Neural cell (in vitro differentiated cells): ENCODE data around the gene ANO9. TPM values are rescaled to one million over a fixed set of nuclear protein-coding genes. Genes with fewer than 3 reads are reported as not detected.

Experiments used
- H2AFZ ChIP-seq: fragments of 200-600, 300-800 bp; sonication (generic), shearing (Covaris generic); 2 replicates; pipeline ENCODE4 v1.6.0; 2014; ENCODE audit warnings: low read depth, mild to moderate bottlenecking, antibody characterized with exemption, low read length, moderate library complexity
- H3F3A ChIP-seq: fragments of 200-600 bp; shearing (Covaris generic); 2 replicates; pipeline ENCODE4 v1.6.1; 2016; ENCODE audit warnings: mild to moderate bottlenecking, moderate library complexity, mixed read lengths, antibody characterized with exemption, low read length; ENCODE audit not compliant: insufficient read depth, poor library complexity, severe bottlenecking
- H3K27ac ChIP-seq: fragments of 200-600, 300-800 bp; sonication (generic), shearing (Covaris generic); 2 replicates; pipeline ENCODE4 v1.5.1; 2014; ENCODE audit warnings: mild to moderate bottlenecking, low read length, moderate library complexity
- H3K27me3 ChIP-seq: fragments of 300-800, 200-600 bp; sonication (generic), shearing (Covaris generic); 2 replicates; pipeline ENCODE4 v1.6.0; 2014; ENCODE audit warnings: mild to moderate bottlenecking, low read depth, low read length, moderate library complexity; ENCODE audit not compliant: insufficient read depth
- H3K36me3 ChIP-seq: fragments of 300-800, 200-600 bp; sonication (generic), shearing (Covaris generic); 2 replicates; pipeline ENCODE4 v1.5.1; 2014; ENCODE audit warnings: mild to moderate bottlenecking, antibody characterized with exemption, low read length, moderate library complexity; ENCODE audit not compliant: insufficient read depth
- H3K4me2 ChIP-seq: fragments of 300-800, 200-600 bp; sonication (generic), shearing (Covaris generic); 2 replicates; pipeline ENCODE4 v1.6.0; 2014; ENCODE audit warnings: mild to moderate bottlenecking, low read length
- H3K4me3 ChIP-seq: fragments of 300-800, 200-600 bp; sonication (generic), shearing (Covaris generic); 2 replicates; pipeline ENCODE4 v1.5.1; 2014; ENCODE audit warnings: mild to moderate bottlenecking, low read length, moderate library complexity
- H3K79me2 ChIP-seq: fragments of 200-600 bp; shearing (Covaris generic); replicated peaks from 2 replicates; pipeline ENCODE4 v1.6.0; 2014; ENCODE audit warnings: mild to moderate bottlenecking, low read length, moderate library complexity; ENCODE audit not compliant: insufficient read depth
- H3K9ac ChIP-seq: fragments of 300-800, 200-600 bp; sonication (generic), shearing (Covaris generic); 2 replicates; pipeline ENCODE4 v1.6.1; 2016; ENCODE audit warnings: mild to moderate bottlenecking, low read length, mixed read lengths
- H3K9me2 ChIP-seq: fragments of 200-600 bp; shearing (Covaris generic); 2 replicates; pipeline ENCODE4 v1.6.1; 2016; ENCODE audit warnings: mild to moderate bottlenecking, low read length, mixed read lengths; ENCODE audit not compliant: insufficient read depth
- H3K9me3 ChIP-seq: fragments of 200-600, 300-800 bp; sonication (generic), shearing (Covaris generic); 2 replicates; pipeline ENCODE4 v1.6.1; 2016; ENCODE audit warnings: mild to moderate bottlenecking, mixed run types, low read length, moderate library complexity, mixed read lengths
- H4K20me1 ChIP-seq: fragments of 200-600 bp; shearing (Covaris generic); 2 replicates; pipeline ENCODE4 v1.6.1; 2016; ENCODE audit warnings: mild to moderate bottlenecking, mixed run types; ENCODE audit not compliant: insufficient read depth
- EP300 ChIP-seq: fragments of 450-650 bp; conservative IDR thresholded peaks from 2 replicates; pipeline ENCODE4 v1.6.1; 2014; ENCODE audit warnings: antibody characterized with exemption, mild to moderate bottlenecking, moderate library complexity; ENCODE audit not compliant: poor library complexity, severe bottlenecking
- EZH2 ChIP-seq: fragments of 200-600, 300-800 bp; shearing (Covaris generic), sonication (generic); IDR thresholded peaks from 2 replicates; pipeline ENCODE4 v1.6.1; 2014; ENCODE audit warnings: antibody characterized with exemption, low read length, borderline replicate concordance, mild to moderate bottlenecking; ENCODE audit not compliant: insufficient read depth, poor library complexity, severe bottlenecking
- MXI1 ChIP-seq: fragments of 450-650 bp; conservative IDR thresholded peaks from 2 replicates; pipeline ENCODE4 v1.6.1; 2014; ENCODE audit warnings: antibody characterized with exemption, mild to moderate bottlenecking; ENCODE audit not compliant: poor library complexity, severe bottlenecking
- POLR2AphosphoS5 ChIP-seq: IDR thresholded peaks from 2 replicates; pipeline ENCODE4 v1.6.1; 2012
- RAD21 ChIP-seq: fragments of 450-650 bp; conservative IDR thresholded peaks from 2 replicates; pipeline ENCODE4 v1.6.1; 2014; ENCODE audit warnings: antibody characterized with exemption, mild to moderate bottlenecking, moderate library complexity
- SMC3 ChIP-seq: fragments of 450-650 bp; conservative IDR thresholded peaks from 2 replicates; pipeline ENCODE4 v1.6.1; 2014; ENCODE audit warnings: antibody characterized with exemption, mild to moderate bottlenecking, moderate library complexity; ENCODE audit not compliant: poor library complexity
- TAF1 ChIP-seq: IDR thresholded peaks from 2 replicates; pipeline ENCODE4 v1.6.1; 2012; ENCODE audit warnings: low read depth
- polyA plus RNA-seq: library from polyadenylated mRNA; depleted of rRNA; stranded (reverse); fragments of >200 nt; gene quantifications from 2 replicates; pipeline ENCODE4 v1.2.3, GENCODE V29; 2014
- TF ChIP-seq, protein P1 (sequence below): fragments of 450-650 bp; IDR thresholded peaks from 2 replicates; pipeline ENCODE4 v1.5.1; 2014; ENCODE audit warnings: antibody characterized with exemption, mild to moderate bottlenecking, moderate library complexity; ENCODE audit not compliant: poor library complexity, severe bottlenecking
- TF ChIP-seq, protein P2 (sequence below): IDR thresholded peaks from 2 replicates; pipeline ENCODE4 v1.6.1; 2012; ENCODE audit warnings: borderline replicate concordance

ANO9 gene
- polyA plus RNA-seq, 1 donor from 2014 or later: not detected

DNA sequence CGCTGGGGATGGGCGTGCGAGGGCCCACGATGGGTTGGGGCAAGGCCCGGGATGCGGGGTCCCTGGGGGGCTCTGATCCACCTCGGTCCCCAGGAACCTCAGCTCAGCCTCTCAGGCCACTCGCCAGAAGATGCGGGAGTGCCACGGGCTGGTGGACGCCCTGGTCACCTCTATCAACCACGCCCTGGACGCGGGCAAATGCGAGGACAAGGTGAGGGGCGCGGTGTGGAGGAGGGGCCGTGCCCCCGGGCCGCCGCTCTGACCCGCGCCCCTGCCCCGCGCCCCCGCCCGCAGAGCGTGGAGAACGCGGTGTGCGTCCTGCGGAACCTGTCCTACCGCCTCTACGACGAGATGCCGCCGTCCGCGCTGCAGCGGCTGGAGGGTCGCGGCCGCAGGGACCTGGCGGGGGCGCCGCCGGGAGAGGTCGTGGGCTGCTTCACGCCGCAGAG lies 41.5 kb downstream of the ANO9 start:
- no peak overlapping the region for H3K27ac ChIP-seq
- TF ChIP-seq EP300 (no peak), EZH2 (no peak), SMC3 (no peak), MXI1 (no peak), TAF1 (no peak), POLR2AphosphoS5 (no peak), RAD21 (no peak)
- TF ChIP-seq, protein P1, sequence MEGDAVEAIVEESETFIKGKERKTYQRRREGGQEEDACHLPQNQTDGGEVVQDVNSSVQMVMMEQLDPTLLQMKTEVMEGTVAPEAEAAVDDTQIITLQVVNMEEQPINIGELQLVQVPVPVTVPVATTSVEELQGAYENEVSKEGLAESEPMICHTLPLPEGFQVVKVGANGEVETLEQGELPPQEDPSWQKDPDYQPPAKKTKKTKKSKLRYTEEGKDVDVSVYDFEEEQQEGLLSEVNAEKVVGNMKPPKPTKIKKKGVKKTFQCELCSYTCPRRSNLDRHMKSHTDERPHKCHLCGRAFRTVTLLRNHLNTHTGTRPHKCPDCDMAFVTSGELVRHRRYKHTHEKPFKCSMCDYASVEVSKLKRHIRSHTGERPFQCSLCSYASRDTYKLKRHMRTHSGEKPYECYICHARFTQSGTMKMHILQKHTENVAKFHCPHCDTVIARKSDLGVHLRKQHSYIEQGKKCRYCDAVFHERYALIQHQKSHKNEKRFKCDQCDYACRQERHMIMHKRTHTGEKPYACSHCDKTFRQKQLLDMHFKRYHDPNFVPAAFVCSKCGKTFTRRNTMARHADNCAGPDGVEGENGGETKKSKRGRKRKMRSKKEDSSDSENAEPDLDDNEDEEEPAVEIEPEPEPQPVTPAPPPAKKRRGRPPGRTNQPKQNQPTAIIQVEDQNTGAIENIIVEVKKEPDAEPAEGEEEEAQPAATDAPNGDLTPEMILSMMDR: no peak
- TF ChIP-seq, protein P2, sequence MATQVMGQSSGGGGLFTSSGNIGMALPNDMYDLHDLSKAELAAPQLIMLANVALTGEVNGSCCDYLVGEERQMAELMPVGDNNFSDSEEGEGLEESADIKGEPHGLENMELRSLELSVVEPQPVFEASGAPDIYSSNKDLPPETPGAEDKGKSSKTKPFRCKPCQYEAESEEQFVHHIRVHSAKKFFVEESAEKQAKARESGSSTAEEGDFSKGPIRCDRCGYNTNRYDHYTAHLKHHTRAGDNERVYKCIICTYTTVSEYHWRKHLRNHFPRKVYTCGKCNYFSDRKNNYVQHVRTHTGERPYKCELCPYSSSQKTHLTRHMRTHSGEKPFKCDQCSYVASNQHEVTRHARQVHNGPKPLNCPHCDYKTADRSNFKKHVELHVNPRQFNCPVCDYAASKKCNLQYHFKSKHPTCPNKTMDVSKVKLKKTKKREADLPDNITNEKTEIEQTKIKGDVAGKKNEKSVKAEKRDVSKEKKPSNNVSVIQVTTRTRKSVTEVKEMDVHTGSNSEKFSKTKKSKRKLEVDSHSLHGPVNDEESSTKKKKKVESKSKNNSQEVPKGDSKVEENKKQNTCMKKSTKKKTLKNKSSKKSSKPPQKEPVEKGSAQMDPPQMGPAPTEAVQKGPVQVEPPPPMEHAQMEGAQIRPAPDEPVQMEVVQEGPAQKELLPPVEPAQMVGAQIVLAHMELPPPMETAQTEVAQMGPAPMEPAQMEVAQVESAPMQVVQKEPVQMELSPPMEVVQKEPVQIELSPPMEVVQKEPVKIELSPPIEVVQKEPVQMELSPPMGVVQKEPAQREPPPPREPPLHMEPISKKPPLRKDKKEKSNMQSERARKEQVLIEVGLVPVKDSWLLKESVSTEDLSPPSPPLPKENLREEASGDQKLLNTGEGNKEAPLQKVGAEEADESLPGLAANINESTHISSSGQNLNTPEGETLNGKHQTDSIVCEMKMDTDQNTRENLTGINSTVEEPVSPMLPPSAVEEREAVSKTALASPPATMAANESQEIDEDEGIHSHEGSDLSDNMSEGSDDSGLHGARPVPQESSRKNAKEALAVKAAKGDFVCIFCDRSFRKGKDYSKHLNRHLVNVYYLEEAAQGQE: no peak
- no peaks in the 10 kb centered on the region for H3K9me2 ChIP-seq
- no peak overlapping the region for H3K4me2 ChIP-seq
- no peaks in the 10 kb centered on the region for H3K27me3 ChIP-seq
- no peaks in the 10 kb centered on the region for H3K79me2 ChIP-seq
- H3K9ac ChIP-seq: no peak overlapping the region
- no peak overlapping the region for H2AFZ ChIP-seq
- H4K20me1 ChIP-seq: no peaks in the 10 kb centered on the region
- no peak overlapping the region for H3K4me3 ChIP-seq
- H3K36me3 ChIP-seq: no peaks in the 10 kb centered on the region
- no peaks in the 10 kb centered on the region for H3F3A ChIP-seq
- no peaks in the 10 kb centered on the region for H3K9me3 ChIP-seq

DNA sequence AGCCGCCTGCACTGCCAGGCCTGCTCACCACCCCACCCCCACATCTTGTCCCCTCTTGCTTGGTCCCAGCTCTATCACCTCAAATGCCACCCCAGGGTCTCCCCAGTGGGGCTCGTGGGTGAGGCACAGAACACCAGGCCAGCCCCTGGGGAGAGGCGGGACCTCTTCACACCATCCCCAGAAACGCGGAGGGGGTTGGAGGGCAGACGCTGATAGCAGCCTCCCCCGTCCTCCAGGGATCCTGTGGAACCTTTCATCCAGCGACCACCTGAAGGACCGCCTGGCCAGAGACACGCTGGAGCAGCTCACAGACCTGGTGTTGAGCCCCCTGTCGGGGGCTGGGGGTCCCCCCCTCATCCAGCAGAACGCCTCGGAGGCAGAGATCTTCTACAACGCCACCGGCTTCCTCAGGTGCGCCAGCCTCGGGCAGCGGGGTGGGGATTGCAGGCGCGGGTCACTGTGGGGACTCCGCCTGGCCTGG lies 42.0 kb downstream of the ANO9 start:
- Histone ChIP-seq H3K4me3 (no peak overlapping the region), H3F3A (no peaks in the 10 kb centered on the region), H2AFZ (no peak overlapping the region), H4K20me1 (no peaks in the 10 kb centered on the region), H3K27me3 (no peaks in the 10 kb centered on the region), H3K36me3 (no peaks in the 10 kb centered on the region), H3K79me2 (no peaks in the 10 kb centered on the region), H3K27ac (no peak overlapping the region), H3K4me2 (no peak overlapping the region), H3K9ac (no peak overlapping the region), H3K9me3 (no peaks in the 10 kb centered on the region), H3K9me2 (no peaks in the 10 kb centered on the region)
- TF ChIP-seq MXI1 (no peak), POLR2AphosphoS5 (no peak), TAF1 (no peak), EP300 (no peak), SMC3 (no peak), EZH2 (no peak), RAD21 (no peak)
- TF ChIP-seq, protein P2: no peak
- TF ChIP-seq, protein P1: no peak
